HG03354 (cell line): ENCODE results near the gene UBIAD1.
"Not testable (repeated sequence)": the region's sequence is repeated elsewhere in the genome, so short reads cannot be mapped to it uniquely, and the experiment has no call there.

ENCODE experiments used
- ATAC-seq: cut with Tn5 transposase; IDR thresholded peaks from one replicate; pipeline ENCODE4 v1.9.1; 2021; ENCODE audit warnings: mild to moderate bottlenecking; ENCODE audit not compliant: unreplicated experiment, poor library complexity, severe bottlenecking

UBIAD1 gene

GRCh38 chr1:11272832-11273594 lies at the start of gene UBIAD1:
UBIAD1 (plus strand) TSS chr1:11273198; CDS start chr1:11273532, 334 bp downstream.
- ATAC-seq, result peak; percentile 86

- no peak for ATAC-seq
Measured at GRCh38 chr1:11227106-11228077, 45.6 kb upstream of the UBIAD1 start.

- no peak for ATAC-seq
Measured at GRCh38 chr1:11229203-11229602, 43.8 kb upstream of the UBIAD1 start.

GRCh38 chr1:11233208-11233607 lies 39.8 kb upstream of the UBIAD1 start:
- no peak for ATAC-seq

- ATAC-seq, result no peak
Measured at GRCh38 chr1:11237356-11237755, 35.6 kb upstream of the UBIAD1 start.

- ATAC-seq, result no peak
Measured at GRCh38 chr1:11238311-11238710, 34.7 kb upstream of the UBIAD1 start.

- no peak for ATAC-seq
Measured at GRCh38 chr1:11245248-11245647, 27.8 kb upstream of the UBIAD1 start.

- ATAC-seq, result no peak
Measured at GRCh38 chr1:11245904-11246719, 26.9 kb upstream of the UBIAD1 start.

GRCh38 chr1:11248169-11248568 lies 24.8 kb upstream of the UBIAD1 start:
- no peak for ATAC-seq

- no peak for ATAC-seq
Measured at GRCh38 chr1:11252538-11252937, 20.5 kb upstream of the UBIAD1 start.

- ATAC-seq, result no peak
Measured at GRCh38 chr1:11253226-11253625, 19.8 kb upstream of the UBIAD1 start.

- no peak for ATAC-seq
Measured at GRCh38 chr1:11256299-11256698, 16.7 kb upstream of the UBIAD1 start.

- peak; percentile 99 for ATAC-seq
Measured at GRCh38 chr1:11262171-11263049, 10.6 kb upstream of the UBIAD1 start, which contains the start of gene MTOR. MTOR (minus strand) TSS chr1:11262551; CDS start chr1:11259409, 3,142 bp downstream.

- no peak for ATAC-seq
Measured at GRCh38 chr1:11266268-11267074, 6.5 kb upstream of the UBIAD1 start.

- ATAC-seq, result not testable (repeated sequence)
Measured at GRCh38 chr1:11267350-11268337, 5.4 kb upstream of the UBIAD1 start.

- no peak for ATAC-seq
Measured at GRCh38 chr1:11272544-11272831, 510 bp upstream of the UBIAD1 start.

- ATAC-seq, result peak; percentile 57
Measured at GRCh38 chr1:11273595-11274234, 717 bp downstream of the UBIAD1 start.
